Neutrophil (primary cell): ENCODE results near the gene WDFY4.

Experiments used
- H3K27ac ChIP-seq: fragments of 200-600 bp; sonication (generic); 2 replicates; pipeline ENCODE4 v1.5.1; 2016; ENCODE audit warnings: mild to moderate bottlenecking, moderate library complexity
- H3K27me3 ChIP-seq: fragments of 200-600 bp; sonication (generic); 2 replicates; pipeline ENCODE4 v1.6.0; 2016; ENCODE audit warnings: mild to moderate bottlenecking
- H3K36me3 ChIP-seq: fragments of 200-600 bp; sonication (generic); 2 replicates; pipeline ENCODE4 v1.5.1; 2017
- H3K4me1 ChIP-seq, 2 experiments: fragments of 200-600 bp in 1 of 2; sonication (generic) in 1 of 2; 1 replicate in 1 of 2; 2 replicates in 1 of 2; pipeline versions ENCODE4 v1.5.1 to v1.6.1; 2013 to 2016; ENCODE audit warnings: low read depth in 1 of 2, low read length in 1 of 2, mild to moderate bottlenecking in 1 of 2, moderate library complexity in 1 of 2; ENCODE audit not compliant: control insufficient read depth in 1 of 2, insufficient read depth in 1 of 2
- H3K4me3 ChIP-seq, 2 experiments: fragments of 200-600 bp in 1 of 2; sonication (generic) in 1 of 2; 1 replicate in 1 of 2; 2 replicates in 1 of 2; pipeline ENCODE4 v1.5.1; 2013 to 2016; ENCODE audit warnings: low read depth in 1 of 2, low read length in 1 of 2, mild to moderate bottlenecking in 1 of 2, moderate library complexity in 1 of 2
- H3K9me3 ChIP-seq: fragments of 200-600 bp; sonication (generic); 2 replicates; pipeline ENCODE4 v1.5.1; 2016
- TF ChIP-seq, protein P1 (sequence below): fragments of 200-600 bp; sonication (generic); IDR thresholded peaks from 2 replicates; pipeline ENCODE4 v1.5.1; 2016; ENCODE audit warnings: antibody characterized with exemption

The WDFY4 gene

DNA sequence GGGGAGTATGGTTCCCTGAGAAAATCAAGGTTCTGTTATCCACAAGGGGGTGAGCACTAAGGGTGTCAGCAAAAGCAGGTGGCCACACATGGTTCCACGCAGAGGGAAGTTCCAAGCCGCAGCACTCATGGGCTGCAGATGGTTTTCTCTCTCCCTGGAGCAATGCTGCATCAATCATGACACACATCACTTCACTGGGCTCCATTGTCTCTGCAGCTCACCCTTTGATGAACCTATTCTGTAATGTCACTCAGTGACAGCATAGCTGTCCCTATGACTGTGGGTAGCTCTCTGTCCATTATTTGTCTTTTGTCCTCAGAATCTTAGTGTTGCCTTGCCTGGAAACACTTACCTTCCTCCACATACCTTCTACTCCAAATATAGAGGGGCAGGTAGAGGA is 220.2 kb downstream of the WDFY4 start:
- TF ChIP-seq, protein P1, sequence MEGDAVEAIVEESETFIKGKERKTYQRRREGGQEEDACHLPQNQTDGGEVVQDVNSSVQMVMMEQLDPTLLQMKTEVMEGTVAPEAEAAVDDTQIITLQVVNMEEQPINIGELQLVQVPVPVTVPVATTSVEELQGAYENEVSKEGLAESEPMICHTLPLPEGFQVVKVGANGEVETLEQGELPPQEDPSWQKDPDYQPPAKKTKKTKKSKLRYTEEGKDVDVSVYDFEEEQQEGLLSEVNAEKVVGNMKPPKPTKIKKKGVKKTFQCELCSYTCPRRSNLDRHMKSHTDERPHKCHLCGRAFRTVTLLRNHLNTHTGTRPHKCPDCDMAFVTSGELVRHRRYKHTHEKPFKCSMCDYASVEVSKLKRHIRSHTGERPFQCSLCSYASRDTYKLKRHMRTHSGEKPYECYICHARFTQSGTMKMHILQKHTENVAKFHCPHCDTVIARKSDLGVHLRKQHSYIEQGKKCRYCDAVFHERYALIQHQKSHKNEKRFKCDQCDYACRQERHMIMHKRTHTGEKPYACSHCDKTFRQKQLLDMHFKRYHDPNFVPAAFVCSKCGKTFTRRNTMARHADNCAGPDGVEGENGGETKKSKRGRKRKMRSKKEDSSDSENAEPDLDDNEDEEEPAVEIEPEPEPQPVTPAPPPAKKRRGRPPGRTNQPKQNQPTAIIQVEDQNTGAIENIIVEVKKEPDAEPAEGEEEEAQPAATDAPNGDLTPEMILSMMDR = no peak
- no peaks in the 10 kb centered on the region for H3K27me3 ChIP-seq
- no peak overlapping the region for H3K27ac ChIP-seq
- no peak overlapping the region for H3K4me3 ChIP-seq
- H3K4me1 ChIP-seq = no peaks in the 10 kb centered on the region
- H3K36me3 ChIP-seq = peaks cover 75% of the 10 kb centered on the region
- H3K9me3 ChIP-seq = no peaks in the 10 kb centered on the region

DNA sequence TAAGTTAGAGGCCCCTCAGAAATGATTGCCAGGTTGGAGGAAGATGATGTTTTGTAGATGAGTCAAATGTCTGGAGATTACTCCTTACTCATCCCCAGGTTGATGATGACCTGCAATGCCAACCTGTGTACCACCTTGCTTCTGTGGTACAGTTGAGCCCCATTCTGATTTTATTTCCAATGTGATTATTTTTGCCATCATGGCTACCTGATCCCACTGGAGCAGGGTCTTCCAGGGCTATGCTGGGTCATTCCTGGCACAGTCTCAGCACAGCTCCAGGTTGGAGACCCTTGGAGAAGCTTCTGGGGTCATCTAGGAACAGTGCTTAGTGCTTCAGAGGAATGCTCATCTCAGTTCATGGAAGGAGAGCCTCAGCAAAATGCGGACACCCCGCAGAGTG is 220.6 kb downstream of the WDFY4 start:
- Histone ChIP-seq H3K4me3 (no peak overlapping the region), H3K9me3 (no peaks in the 10 kb centered on the region), H3K27me3 (no peaks in the 10 kb centered on the region), H3K4me1 (no peaks in the 10 kb centered on the region), H3K36me3 (peaks cover 75% of the 10 kb centered on the region), H3K27ac (no peak overlapping the region)
- TF ChIP-seq, protein P1 = no peak

DNA sequence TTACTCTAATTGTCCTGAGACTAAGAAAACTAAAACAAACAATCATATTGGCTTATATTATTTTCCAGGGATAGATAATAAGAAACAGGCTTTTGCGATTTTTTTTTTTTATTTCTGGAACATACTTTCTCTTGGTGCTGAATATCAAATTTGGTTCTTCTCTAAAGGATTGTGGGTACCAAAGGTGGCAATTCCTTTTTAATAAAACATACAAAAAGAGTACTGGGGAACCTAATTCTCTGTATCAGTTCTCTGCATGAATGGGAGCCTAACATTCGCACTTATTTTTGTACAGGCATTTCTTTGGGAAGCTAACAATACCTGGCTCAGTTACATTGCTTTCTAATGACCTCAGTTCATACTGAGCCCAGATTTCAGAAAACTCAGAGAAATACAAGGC is 222.2 kb downstream of the WDFY4 start:
- TF ChIP-seq, protein P1 = no peak
- Histone ChIP-seq H3K4me1 (no peaks in the 10 kb centered on the region), H3K27ac (no peak overlapping the region), H3K9me3 (no peaks in the 10 kb centered on the region), H3K4me3 (no peak overlapping the region), H3K36me3 (peaks cover 72% of the 10 kb centered on the region), H3K27me3 (no peaks in the 10 kb centered on the region)

DNA sequence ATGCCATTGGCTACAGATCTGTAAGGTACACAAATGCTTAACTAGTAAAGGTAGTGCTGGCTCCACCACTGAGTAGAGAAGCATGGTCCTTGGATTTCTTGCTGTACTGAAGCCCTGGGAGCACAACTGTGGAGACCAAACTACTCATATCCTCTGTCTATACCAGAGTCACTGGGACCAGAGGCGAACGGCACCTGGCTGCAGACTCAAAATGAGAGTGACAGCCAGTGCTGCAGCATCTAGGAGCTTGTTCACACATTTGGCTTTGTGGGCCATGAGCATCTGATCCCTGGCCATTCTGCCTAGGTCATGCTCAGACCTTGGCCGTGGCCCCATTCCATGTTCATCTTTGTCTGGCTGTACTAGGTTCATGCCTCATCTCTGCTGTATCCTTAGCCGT is 223.1 kb downstream of the WDFY4 start:
- Histone ChIP-seq H3K36me3 (peaks cover 73% of the 10 kb centered on the region), H3K4me1 (no peaks in the 10 kb centered on the region), H3K4me3 (no peak overlapping the region), H3K9me3 (no peaks in the 10 kb centered on the region), H3K27me3 (no peaks in the 10 kb centered on the region), H3K27ac (no peak overlapping the region)
- TF ChIP-seq, protein P1 = no peak

DNA sequence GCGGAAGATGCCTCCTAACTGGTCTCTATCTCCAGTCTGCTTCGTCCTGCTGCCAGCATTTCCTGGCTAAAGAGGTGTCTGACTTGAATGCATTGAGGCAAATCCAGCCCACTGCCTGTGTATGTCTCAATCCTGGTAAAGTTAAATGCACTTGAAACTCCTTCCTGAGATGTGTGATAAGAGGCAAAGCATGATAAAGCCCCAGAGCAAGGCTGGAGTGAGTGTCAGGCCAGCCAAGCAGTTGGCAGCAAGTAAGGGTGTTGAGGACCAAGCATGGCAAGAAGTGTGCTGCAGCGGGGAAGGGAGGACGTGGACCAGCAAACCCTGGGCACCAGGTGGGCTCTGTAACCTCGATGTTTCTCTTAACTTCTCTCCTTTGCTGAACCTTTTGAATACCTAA is 225.9 kb downstream of the WDFY4 start:
- H3K4me3 ChIP-seq = no peak overlapping the region
- TF ChIP-seq, protein P1 = no peak
- no peaks in the 10 kb centered on the region for H3K9me3 ChIP-seq
- no peak overlapping the region for H3K27ac ChIP-seq
- peaks cover 72% of the 10 kb centered on the region for H3K36me3 ChIP-seq
- H3K27me3 ChIP-seq = no peaks in the 10 kb centered on the region
- no peaks in the 10 kb centered on the region for H3K4me1 ChIP-seq

DNA sequence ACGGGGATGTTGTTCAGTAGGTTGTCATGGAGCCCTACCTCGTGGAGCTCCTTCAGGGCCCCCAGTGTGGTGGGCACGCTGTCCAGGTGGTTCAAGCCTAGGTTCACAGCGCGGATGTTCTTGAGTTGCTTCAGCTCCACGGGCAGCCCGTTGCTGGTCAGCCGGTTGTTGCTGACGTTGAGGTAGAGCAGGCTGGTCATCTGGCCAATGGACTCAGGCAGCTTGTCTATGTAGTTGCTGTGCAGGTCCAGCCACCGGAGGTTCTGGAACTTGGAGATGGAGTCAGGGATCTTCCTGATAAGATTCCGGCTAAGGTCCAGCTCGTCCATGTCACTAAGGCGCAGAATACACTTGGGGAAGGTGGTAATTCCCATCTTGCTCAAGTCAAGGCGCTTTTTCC is 229.0 kb downstream of the WDFY4 start:
- no peaks in the 10 kb centered on the region for H3K27me3 ChIP-seq
- H3K4me3 ChIP-seq = no peak overlapping the region
- no peak overlapping the region for H3K27ac ChIP-seq
- H3K36me3 ChIP-seq = peaks cover 66% of the 10 kb centered on the region
- H3K9me3 ChIP-seq = no peaks in the 10 kb centered on the region
- TF ChIP-seq, protein P1 = no peak
- H3K4me1 ChIP-seq = no peaks in the 10 kb centered on the region
